TTC549 (cell line): ENCODE results near the gene COX8C.
"Not testable (repeated sequence)": the region's sequence is repeated elsewhere in the genome, so short reads cannot be mapped to it uniquely, and the experiment has no call there.

Experiments
- FAIRE-seq: peaks from 2 replicates; lab custom pipeline; 2012; peaks lifted over from hg19 to GRCh38; lab: Jason Lieb, UNC

COX8C gene

DNA sequence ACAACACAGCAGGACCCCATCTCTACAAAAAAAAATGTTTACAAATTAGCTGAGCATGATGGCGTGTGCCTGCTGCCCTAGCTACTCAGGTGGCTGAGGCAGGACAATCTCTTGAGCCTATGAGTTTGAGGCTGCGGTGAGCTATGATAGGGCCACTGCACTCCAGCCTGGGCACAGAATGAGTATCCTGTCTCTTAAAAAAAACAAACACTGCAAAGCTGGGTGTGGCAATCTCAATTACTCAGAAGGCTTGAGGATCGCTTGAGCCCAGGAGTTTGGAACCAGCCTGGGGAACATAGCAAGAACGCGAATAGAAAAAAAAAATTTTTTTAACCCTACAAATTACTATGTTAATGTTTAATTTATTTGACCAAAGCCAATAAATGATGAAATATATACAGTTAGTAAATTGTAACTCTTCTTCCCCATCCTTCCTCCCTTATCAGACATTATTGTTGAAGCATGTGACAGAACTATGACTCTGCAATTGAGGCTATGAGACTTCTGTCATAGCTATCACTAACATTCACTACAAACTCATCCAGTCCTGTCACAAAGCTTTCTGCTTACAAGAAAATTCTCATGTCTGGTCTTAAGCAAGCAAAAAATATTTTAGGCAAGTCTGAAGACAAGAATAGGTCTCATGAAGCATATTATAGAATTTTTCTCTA is 23.9 kb upstream of the COX8C start:
- FAIRE-seq = no peak

- FAIRE-seq = no peak
These were observed 23.3 kb upstream of the COX8C start for GRCh38 chr14:93323600-93324174.

GRCh38 chr14:93326196-93326595 is 20.8 kb upstream of the COX8C start:
- no peak for FAIRE-seq

DNA sequence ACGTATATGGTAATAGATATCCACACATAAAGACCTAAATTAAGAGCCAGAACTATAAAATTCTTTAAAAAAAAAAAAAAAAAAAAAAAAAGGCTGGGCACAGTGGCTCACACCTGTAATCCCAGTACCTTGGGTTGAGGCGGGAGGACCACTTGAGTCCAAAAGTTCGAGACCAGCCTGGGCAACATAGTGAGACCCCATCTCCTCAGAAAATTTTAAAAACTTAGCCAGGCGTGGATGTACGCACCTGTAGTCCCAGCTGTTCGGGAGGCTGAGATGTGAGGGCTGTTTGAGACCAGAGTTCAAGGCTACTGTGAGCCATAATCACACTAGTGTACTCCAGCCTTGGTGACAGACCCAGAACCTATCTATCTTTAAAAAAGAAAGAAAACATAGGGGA is 18.4 kb upstream of the COX8C start:
- FAIRE-seq = no peak

GRCh38 chr14:93329965-93330608 is 16.9 kb upstream of the COX8C start:
- FAIRE-seq = no peak

DNA sequence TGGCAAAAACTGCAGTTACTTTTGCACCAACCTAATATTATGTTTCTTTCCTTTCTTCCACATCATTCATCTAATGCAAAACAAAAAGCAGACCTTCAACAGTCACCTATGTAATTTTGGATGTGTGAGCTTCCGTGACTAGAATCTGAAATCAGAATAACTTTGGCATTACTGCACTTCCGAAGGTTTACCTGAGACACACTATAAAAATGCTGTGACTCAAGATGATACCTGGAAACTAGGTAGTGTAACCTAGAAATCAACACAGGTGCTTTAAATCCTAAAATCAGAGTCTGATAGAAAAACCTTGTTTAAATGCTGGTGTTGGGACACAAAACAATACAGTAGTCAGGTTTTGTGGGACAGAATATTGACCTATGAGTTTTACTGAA is 16.4 kb upstream of the COX8C start:
- FAIRE-seq = no peak

- no peak for FAIRE-seq
These were observed 15.8 kb upstream of the COX8C start for GRCh38 chr14:93331002-93331727.

- no peak for FAIRE-seq
These were observed 15.1 kb upstream of the COX8C start for GRCh38 chr14:93331728-93332396.

- FAIRE-seq = no peak
These were observed 14.6 kb upstream of the COX8C start for GRCh38 chr14:93332397-93332852.

GRCh38 chr14:93332853-93333630 is 13.9 kb upstream of the COX8C start, which contains the start of gene BTBD7:
TSS of gene BTBD7 (minus strand) at chr14:93333036. CDS start at chr14:93296051, 36,985 bp downstream.
- FAIRE-seq = no peak

GRCh38 chr14:93333631-93334103 is 13.3 kb upstream of the COX8C start:
- FAIRE-seq = no peak

- no peak for FAIRE-seq
These were observed 9.7 kb upstream of the COX8C start for GRCh38 chr14:93337143-93337753.

- FAIRE-seq = no peak
These were observed 9.1 kb upstream of the COX8C start for GRCh38 chr14:93337884-93338283.

- FAIRE-seq = no peak
These were observed 3.7 kb upstream of the COX8C start for GRCh38 chr14:93343266-93343665.

DNA sequence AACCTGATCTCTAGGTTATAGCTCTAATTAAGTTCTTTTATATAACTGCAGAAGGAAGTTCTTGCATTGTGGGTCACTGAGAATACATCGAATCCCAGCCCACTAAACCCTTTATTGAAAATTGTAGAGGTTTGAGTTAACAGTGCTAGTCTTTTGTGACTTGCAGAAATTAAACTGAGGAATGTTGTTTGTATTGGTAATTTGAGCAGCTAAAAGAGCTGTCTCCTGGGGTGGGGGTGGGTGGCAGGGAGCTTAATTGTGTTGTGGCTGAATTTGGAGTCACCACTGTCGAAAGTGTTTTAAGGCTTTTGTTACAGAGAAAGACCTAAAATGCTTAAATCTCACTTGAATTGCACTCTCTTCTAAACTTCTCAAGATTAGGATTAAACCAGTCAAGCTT is 3.2 kb upstream of the COX8C start:
- FAIRE-seq = no peak

- no peak for FAIRE-seq
These were observed 868 bp downstream of the COX8C start for GRCh38 chr14:93347850-93348249.

DNA sequence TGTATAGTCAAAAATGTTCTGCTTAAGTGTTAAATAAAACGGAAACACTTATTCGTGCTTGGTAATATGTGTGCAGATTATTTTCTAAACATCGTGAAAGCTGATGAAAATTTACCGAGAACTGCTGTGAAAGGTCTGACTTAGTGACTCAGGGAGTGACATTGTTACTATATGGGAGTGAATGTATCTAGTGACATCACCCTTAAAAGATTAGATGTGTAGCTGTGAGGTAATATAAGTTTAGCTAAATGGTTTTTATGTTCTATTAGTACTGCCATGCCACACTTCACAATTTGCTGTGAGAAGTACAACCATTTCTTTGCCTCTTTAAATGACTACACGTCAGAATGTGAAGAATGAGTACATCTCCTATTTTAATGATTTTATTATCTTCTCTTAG is 1.3 kb downstream of the COX8C start:
- FAIRE-seq = no peak

GRCh38 chr14:93354873-93355272 is 7.9 kb downstream of the COX8C start:
- FAIRE-seq = not testable (repeated sequence)

DNA sequence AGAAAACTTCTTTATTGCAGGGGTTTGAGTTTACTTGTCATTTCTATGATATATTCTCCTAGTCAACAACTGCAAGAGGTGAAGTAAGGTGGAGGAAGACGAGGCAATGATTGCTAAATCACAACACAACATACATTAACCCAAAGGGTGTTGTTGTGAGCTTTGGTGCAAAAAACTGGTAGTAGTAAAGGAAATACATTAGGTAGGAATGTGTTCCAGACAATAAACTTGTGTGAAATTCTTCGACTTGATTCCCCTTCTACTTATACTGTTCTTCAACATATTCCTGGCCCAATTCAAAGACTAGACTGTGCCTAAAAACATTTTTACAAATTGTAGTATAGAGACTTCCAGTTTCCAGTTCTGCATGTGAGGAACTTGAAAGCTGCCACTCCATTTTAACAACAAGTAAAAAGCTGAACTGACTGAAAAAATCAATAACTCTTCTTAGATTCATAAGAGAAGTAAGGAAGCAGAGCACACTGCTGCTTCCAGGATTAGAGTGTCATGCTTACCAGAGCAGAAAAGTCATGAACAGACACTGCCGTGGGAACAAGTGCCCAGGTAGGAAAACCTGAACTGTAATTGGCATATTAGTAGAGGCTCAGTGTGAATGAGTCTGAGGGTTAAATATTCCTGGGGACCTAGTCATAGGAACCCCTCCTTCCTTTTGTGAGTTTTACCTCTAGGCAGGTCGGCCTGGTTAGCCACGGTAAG is 22.2 kb downstream of the COX8C start:
- no peak for FAIRE-seq

GRCh38 chr14:93369713-93370266 is 22.8 kb downstream of the COX8C start:
- no peak for FAIRE-seq
